ENCODE measurements around the gene PCNP. TPM values are rescaled to one million over a fixed set of nuclear protein-coding genes. Genes with fewer than 3 reads are reported as not detected.

PCNP gene
- total and polyA plus RNA-seq, 9 of the 15 experiments (the other 6 are each of a cell fraction or from before 2014, with no cell fraction given), result 54.3 to 170 (median 150) TPM

DNA sequence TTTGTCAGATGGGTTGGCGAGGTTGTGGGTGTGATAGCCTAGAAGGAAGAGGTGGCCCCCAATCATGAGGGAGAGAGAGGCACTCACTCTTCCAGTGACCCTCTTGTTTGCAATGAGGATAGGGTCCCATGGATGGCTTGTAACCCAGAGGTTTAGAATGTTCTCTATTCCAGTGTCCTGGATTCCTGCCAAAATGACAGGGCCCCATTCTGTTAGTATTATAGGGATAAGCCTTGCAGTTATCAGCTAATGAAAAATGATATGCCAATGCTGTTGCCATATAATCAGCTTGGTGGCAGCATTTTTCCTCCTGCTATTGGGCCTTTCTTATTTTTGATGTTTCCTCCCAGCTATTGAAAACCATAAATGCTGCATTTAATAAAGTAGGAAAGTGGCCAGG lies 37.7 kb upstream of the PCNP start (continued):
- TF ChIP-seq, protein P1, sequence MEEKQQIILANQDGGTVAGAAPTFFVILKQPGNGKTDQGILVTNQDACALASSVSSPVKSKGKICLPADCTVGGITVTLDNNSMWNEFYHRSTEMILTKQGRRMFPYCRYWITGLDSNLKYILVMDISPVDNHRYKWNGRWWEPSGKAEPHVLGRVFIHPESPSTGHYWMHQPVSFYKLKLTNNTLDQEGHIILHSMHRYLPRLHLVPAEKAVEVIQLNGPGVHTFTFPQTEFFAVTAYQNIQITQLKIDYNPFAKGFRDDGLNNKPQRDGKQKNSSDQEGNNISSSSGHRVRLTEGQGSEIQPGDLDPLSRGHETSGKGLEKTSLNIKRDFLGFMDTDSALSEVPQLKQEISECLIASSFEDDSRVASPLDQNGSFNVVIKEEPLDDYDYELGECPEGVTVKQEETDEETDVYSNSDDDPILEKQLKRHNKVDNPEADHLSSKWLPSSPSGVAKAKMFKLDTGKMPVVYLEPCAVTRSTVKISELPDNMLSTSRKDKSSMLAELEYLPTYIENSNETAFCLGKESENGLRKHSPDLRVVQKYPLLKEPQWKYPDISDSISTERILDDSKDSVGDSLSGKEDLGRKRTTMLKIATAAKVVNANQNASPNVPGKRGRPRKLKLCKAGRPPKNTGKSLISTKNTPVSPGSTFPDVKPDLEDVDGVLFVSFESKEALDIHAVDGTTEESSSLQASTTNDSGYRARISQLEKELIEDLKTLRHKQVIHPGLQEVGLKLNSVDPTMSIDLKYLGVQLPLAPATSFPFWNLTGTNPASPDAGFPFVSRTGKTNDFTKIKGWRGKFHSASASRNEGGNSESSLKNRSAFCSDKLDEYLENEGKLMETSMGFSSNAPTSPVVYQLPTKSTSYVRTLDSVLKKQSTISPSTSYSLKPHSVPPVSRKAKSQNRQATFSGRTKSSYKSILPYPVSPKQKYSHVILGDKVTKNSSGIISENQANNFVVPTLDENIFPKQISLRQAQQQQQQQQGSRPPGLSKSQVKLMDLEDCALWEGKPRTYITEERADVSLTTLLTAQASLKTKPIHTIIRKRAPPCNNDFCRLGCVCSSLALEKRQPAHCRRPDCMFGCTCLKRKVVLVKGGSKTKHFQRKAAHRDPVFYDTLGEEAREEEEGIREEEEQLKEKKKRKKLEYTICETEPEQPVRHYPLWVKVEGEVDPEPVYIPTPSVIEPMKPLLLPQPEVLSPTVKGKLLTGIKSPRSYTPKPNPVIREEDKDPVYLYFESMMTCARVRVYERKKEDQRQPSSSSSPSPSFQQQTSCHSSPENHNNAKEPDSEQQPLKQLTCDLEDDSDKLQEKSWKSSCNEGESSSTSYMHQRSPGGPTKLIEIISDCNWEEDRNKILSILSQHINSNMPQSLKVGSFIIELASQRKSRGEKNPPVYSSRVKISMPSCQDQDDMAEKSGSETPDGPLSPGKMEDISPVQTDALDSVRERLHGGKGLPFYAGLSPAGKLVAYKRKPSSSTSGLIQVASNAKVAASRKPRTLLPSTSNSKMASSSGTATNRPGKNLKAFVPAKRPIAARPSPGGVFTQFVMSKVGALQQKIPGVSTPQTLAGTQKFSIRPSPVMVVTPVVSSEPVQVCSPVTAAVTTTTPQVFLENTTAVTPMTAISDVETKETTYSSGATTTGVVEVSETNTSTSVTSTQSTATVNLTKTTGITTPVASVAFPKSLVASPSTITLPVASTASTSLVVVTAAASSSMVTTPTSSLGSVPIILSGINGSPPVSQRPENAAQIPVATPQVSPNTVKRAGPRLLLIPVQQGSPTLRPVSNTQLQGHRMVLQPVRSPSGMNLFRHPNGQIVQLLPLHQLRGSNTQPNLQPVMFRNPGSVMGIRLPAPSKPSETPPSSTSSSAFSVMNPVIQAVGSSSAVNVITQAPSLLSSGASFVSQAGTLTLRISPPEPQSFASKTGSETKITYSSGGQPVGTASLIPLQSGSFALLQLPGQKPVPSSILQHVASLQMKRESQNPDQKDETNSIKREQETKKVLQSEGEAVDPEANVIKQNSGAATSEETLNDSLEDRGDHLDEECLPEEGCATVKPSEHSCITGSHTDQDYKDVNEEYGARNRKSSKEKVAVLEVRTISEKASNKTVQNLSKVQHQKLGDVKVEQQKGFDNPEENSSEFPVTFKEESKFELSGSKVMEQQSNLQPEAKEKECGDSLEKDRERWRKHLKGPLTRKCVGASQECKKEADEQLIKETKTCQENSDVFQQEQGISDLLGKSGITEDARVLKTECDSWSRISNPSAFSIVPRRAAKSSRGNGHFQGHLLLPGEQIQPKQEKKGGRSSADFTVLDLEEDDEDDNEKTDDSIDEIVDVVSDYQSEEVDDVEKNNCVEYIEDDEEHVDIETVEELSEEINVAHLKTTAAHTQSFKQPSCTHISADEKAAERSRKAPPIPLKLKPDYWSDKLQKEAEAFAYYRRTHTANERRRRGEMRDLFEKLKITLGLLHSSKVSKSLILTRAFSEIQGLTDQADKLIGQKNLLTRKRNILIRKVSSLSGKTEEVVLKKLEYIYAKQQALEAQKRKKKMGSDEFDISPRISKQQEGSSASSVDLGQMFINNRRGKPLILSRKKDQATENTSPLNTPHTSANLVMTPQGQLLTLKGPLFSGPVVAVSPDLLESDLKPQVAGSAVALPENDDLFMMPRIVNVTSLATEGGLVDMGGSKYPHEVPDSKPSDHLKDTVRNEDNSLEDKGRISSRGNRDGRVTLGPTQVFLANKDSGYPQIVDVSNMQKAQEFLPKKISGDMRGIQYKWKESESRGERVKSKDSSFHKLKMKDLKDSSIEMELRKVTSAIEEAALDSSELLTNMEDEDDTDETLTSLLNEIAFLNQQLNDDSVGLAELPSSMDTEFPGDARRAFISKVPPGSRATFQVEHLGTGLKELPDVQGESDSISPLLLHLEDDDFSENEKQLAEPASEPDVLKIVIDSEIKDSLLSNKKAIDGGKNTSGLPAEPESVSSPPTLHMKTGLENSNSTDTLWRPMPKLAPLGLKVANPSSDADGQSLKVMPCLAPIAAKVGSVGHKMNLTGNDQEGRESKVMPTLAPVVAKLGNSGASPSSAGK (IDR thresholded peaks at IDR 0.05), result no peak
- TF ChIP-seq, protein P2, sequence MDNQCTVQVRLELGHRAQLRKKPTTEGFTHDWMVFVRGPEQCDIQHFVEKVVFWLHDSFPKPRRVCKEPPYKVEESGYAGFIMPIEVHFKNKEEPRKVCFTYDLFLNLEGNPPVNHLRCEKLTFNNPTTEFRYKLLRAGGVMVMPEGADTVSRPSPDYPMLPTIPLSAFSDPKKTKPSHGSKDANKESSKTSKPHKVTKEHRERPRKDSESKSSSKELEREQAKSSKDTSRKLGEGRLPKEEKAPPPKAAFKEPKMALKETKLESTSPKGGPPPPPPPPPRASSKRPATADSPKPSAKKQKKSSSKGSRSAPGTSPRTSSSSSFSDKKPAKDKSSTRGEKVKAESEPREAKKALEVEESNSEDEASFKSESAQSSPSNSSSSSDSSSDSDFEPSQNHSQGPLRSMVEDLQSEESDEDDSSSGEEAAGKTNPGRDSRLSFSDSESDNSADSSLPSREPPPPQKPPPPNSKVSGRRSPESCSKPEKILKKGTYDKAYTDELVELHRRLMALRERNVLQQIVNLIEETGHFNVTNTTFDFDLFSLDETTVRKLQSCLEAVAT (IDR thresholded peaks at IDR 0.05), result no peak
- TF ChIP-seq ZSCAN32 (CRISPR knock-in tag; IDR thresholded peaks at IDR 0.05) (no peak), HNRNPL (IDR thresholded peaks at IDR 0.05; ENCODE audit: low read depth, low read length) (no peak), ZNF695 (CRISPR knock-in tag; IDR thresholded peaks at IDR 0.05) (no peak), ZNF699 (CRISPR knock-in tag; IDR thresholded peaks at IDR 0.05; ENCODE audit: insufficient replicate concordance) (no peak), SRSF9 (IDR thresholded peaks at IDR 0.05; ENCODE audit: borderline replicate concordance, low read depth, low read length) (no peak), NCOA4 (IDR thresholded peaks at IDR 0.05; ENCODE audit: partially characterized antibody) (no peak), ZNF77 (CRISPR knock-in tag; IDR thresholded peaks at IDR 0.05) (no peak), BHLHE40 (IDR thresholded peaks at IDR 0.05; ENCODE audit: low read length) (no peak)
- TF ChIP-seq, protein P3, sequence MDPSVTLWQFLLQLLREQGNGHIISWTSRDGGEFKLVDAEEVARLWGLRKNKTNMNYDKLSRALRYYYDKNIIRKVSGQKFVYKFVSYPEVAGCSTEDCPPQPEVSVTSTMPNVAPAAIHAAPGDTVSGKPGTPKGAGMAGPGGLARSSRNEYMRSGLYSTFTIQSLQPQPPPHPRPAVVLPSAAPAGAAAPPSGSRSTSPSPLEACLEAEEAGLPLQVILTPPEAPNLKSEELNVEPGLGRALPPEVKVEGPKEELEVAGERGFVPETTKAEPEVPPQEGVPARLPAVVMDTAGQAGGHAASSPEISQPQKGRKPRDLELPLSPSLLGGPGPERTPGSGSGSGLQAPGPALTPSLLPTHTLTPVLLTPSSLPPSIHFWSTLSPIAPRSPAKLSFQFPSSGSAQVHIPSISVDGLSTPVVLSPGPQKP (CRISPR knock-in tag; IDR thresholded peaks at IDR 0.05), result no peak
- TF ChIP-seq, protein P4, sequence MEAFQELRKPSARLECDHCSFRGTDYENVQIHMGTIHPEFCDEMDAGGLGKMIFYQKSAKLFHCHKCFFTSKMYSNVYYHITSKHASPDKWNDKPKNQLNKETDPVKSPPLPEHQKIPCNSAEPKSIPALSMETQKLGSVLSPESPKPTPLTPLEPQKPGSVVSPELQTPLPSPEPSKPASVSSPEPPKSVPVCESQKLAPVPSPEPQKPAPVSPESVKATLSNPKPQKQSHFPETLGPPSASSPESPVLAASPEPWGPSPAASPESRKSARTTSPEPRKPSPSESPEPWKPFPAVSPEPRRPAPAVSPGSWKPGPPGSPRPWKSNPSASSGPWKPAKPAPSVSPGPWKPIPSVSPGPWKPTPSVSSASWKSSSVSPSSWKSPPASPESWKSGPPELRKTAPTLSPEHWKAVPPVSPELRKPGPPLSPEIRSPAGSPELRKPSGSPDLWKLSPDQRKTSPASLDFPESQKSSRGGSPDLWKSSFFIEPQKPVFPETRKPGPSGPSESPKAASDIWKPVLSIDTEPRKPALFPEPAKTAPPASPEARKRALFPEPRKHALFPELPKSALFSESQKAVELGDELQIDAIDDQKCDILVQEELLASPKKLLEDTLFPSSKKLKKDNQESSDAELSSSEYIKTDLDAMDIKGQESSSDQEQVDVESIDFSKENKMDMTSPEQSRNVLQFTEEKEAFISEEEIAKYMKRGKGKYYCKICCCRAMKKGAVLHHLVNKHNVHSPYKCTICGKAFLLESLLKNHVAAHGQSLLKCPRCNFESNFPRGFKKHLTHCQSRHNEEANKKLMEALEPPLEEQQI (IDR thresholded peaks at IDR 0.05), result no peak

All from K562 (cell line).